HG02571 (cell line): Measurements from ENCODE around the gene TPTE2.
A peak's percentile ranks its signal among the peaks of the same experiment; 100 is the strongest.
"Not testable (repeated sequence)": the region's sequence is repeated elsewhere in the genome, so short reads cannot be mapped to it uniquely, and the experiment has no call there.

Source experiments
- ATAC-seq: cut with Tn5 transposase; IDR thresholded peaks from one replicate; pipeline ENCODE4 v1.9.1; 2021; ENCODE audit warnings: mild to moderate bottlenecking, moderate library complexity; ENCODE audit not compliant: unreplicated experiment

TPTE2 gene

DNA sequence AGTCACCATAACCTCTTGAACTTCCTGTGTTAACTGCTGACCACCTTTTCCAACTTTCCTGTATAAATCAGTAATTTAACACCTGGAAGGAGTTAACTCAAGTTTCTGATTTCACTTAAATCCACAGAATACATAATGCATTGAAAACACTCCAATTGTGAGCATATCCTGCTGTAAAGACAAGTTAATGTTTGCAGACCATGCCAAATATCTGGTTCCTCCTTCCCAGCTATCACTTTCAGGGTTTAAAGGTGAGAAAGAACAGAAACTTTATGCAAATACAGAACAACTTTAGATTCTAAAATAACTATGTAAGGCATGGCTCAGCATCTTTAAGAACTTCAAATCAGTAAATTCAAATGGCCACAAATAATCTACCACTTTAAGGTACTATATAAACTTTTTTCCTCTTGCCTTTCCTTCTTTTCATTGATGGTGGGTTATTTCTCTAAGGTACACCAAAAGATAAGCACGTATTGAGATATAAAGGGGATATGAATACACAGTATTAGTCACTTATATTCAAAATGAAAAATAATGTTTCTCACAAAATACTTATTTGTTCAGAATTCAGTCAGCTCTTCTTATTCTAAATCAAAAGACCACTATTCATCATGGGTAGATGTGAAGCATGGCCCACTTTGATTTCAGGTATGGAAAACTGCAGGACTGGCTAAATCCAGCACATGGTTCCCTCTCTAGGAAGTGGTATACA lies 6.6 kb upstream of the TPTE2 start:
- ATAC-seq, result peak; percentile 69

DNA sequence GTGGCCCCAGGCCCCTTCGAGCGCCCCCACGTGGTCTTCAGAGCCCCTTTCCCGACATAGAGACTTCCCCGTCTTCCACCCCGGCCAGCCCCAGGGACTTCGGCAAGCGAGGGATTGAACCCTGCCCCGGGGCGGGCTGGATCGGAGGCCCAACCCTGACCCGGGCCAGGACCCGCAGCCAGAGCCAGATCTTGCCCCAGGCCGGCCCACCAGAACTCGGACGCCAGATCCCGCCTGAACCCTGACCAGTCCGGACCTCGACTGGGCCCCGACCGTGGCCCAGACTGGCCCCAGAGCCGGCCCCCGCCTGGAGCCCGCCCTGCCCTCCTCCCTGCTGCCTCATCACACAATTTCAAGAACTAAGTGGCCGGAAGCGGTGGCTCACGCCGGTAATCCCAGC lies 253 bp upstream of the TPTE2 start:
- ATAC-seq, result no peak

- not testable (repeated sequence) for ATAC-seq
Observed at GRCh38 chr13:19560672-19561071, 660 bp downstream of the TPTE2 start.

- ATAC-seq, result not testable (repeated sequence)
Observed at GRCh38 chr13:19559739-19560138, 1.6 kb downstream of the TPTE2 start.

DNA sequence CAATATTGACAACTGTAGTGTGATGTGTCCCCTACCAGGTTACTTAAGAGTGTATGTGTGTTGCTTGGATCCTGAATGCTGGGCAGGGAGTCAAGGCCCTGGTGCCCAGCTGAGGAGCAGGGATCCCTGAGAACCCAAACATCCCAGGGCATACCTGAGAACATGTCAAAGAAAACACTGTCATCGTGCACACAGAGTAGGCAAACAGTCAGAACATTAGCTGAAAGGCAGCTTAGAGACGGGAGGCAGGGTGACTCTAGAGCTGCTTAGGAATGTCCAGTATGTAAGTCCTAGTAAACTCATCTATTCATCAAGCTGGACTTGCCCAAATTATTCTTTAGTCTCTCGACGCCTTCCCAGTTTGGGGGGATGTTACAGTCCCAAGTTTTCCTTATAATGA lies 4.0 kb downstream of the TPTE2 start:
- ATAC-seq, result not testable (repeated sequence)

GRCh38 chr13:19549245-19549644 lies 12.1 kb downstream of the TPTE2 start:
- ATAC-seq, result not testable (repeated sequence)

GRCh38 chr13:19525634-19526033 lies 35.7 kb downstream of the TPTE2 start:
- not testable (repeated sequence) for ATAC-seq

DNA sequence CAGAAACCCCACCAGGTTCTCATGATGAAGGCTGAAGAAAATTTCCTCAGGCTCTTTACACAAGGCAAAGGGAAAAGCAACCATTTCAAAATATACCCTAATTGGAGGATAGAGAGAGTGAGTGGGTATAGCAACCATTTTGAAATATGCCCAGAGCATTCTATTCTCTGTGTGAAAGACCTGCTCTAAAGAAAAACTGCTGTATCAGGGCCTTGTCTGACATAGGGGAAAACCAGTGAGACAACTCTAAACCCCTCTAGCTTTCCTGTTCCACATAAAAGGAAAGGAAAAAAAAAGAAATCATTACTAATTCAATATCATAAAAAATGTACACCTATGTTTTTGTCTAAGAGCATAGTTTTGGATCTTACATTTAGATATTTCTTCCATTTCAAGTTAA lies 42.3 kb downstream of the TPTE2 start:
- ATAC-seq, result no peak

- ATAC-seq, result not testable (repeated sequence)
Observed at GRCh38 chr13:19507623-19508022, 53.7 kb downstream of the TPTE2 start.

GRCh38 chr13:19460126-19460525 lies 101.2 kb downstream of the TPTE2 start:
- not testable (repeated sequence) for ATAC-seq

DNA sequence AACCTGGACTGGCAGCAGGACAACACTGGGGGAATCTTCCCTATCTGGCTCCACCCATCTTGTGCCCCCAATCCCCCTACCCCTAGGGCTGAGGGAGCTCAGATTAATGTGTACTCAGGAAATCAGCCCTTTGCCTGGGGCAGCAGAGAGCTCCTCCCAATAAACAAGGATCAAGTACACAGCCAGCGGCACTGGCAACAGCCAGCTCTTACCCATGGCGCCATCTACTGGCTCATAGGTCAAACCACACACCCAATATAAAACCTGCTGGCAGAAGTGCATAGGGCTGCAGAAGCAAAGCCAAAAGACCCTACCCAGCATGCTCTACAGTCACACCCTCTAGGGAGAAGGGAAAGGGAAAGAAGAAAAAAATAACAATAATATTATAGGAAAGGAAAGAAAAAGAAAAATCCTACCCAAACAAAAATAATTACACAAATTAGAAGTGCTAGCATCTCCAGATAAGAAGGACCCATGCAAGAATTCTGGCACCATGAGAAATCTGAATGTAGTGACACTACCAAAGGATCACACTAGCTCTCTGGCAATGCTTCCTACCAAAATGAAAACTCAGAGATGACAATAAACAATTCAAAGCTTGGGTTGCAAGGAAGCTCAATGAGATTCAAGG lies 122.2 kb downstream of the TPTE2 start:
- not testable (repeated sequence) for ATAC-seq

- ATAC-seq, result not testable (repeated sequence)
Observed at GRCh38 chr13:19437780-19438179, 123.6 kb downstream of the TPTE2 start.

- ATAC-seq, result not testable (repeated sequence)
Observed at GRCh38 chr13:19422236-19422635, 139.1 kb downstream of the TPTE2 start.

- ATAC-seq, result not testable (repeated sequence)
Observed at GRCh38 chr13:19412494-19412893, 148.8 kb downstream of the TPTE2 start.

DNA sequence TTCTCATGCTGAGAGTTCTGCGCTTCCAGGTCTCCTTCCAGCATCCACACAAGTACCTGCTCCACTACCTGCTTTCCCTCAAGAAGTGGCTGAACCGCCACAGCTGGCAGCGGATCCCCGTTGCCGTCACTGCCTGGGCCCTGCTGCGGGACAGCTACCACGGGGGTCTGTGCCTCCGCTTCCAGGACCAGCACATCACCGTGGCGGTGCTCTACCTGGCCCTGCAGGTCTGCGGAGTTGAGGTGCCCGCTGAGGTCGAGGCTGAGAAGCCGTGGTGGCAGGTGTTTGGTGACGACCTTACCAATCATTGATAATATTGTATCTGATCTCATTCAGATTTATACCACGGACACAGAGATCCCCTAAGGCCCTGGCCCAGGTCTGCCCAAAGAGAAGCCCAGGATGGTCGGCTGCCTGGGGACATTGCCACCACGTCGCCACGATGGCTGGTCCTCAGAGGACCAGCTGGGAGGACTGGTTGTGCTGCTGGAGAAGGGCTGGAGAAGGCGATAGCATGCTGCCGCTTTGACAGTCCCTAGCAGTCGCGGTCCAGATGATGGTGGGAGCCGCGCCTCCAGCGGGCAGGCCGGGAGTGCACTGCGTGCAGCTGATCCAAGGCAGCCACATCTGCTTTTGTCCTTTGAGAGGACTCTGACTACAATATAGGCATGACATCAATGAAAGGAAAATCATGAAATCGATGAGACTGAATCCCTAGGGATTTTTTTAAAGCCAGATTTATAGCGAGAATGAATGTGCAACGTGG lies 178.4 kb downstream of the TPTE2 start:
- ATAC-seq, result not testable (repeated sequence)

DNA sequence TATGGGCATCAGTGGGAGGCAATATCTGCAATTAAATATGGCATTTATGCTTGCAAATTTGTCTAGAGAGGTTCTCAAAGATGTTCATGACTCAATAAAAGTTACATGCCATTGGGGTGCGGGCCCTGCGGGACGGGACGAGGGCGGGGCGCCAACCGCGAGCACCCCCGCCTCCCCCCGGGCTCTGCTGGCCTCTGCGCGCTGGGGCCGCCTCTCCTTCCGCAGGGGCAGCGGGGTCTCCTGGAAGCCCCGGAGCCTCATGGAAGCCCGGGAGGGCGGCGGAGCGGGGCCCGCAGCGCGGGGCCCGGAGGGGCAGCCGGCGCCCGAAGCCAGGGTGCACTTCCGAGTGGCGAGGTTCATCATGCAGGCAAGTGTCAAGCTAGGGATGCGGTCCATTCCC lies 179.2 kb downstream of the TPTE2 start:
- no peak for ATAC-seq
